HG02840 (cell line): Measurements from ENCODE around the gene NBPF15.
"Not testable (repeated sequence)": the region's sequence is repeated elsewhere in the genome, so short reads cannot be mapped to it uniquely, and the experiment has no call there.

ENCODE experiments used
- ATAC-seq: cut with Tn5 transposase; IDR thresholded peaks from one replicate; pipeline ENCODE4 v1.9.1; 2021; ENCODE audit warnings: mild to moderate bottlenecking, moderate library complexity, moderate number of reproducible peaks; ENCODE audit not compliant: unreplicated experiment, low FRiP score

The NBPF15 gene

GRCh38 chr1:144461136-144461759 is at the start of gene NBPF15:
Gene NBPF15, minus strand, starts transcription at chr1:144461669. Its CDS starts 21,666 bp downstream, at chr1:144440003.
- ATAC-seq = peak; percentile 92

- ATAC-seq = not testable (repeated sequence)
Measured at GRCh38 chr1:144496429-144496828, 35.0 kb upstream of the NBPF15 start.

GRCh38 chr1:144494130-144494529 is 32.7 kb upstream of the NBPF15 start:
- ATAC-seq = not testable (repeated sequence)

- ATAC-seq = not testable (repeated sequence)
Measured at GRCh38 chr1:144490394-144490793, 28.9 kb upstream of the NBPF15 start.

- not testable (repeated sequence) for ATAC-seq
Measured at GRCh38 chr1:144487002-144487401, 25.5 kb upstream of the NBPF15 start.

GRCh38 chr1:144485048-144485993 is 23.9 kb upstream of the NBPF15 start:
- not testable (repeated sequence) for ATAC-seq

GRCh38 chr1:144473897-144474296 is 12.4 kb upstream of the NBPF15 start:
- not testable (repeated sequence) for ATAC-seq

GRCh38 chr1:144471434-144471833 is 10.0 kb upstream of the NBPF15 start:
- not testable (repeated sequence) for ATAC-seq

GRCh38 chr1:144461778-144462177 is 309 bp upstream of the NBPF15 start:
- not testable (repeated sequence) for ATAC-seq

GRCh38 chr1:144460686-144461085 is 783 bp downstream of the NBPF15 start:
- ATAC-seq = not testable (repeated sequence)

GRCh38 chr1:144442402-144442801 is 19.1 kb downstream of the NBPF15 start:
- not testable (repeated sequence) for ATAC-seq

GRCh38 chr1:144439737-144440136 is 21.7 kb downstream of the NBPF15 start:
- not testable (repeated sequence) for ATAC-seq

GRCh38 chr1:144418891-144419694 is 42.4 kb downstream of the NBPF15 start:
- not testable (repeated sequence) for ATAC-seq

- peak; percentile 8 for ATAC-seq
Measured at GRCh38 chr1:144413404-144414118, 47.9 kb downstream of the NBPF15 start.

GRCh38 chr1:144412491-144413403 is 48.7 kb downstream of the NBPF15 start:
- peak; percentile 65 for ATAC-seq

GRCh38 chr1:144412068-144412471 is 49.4 kb downstream of the NBPF15 start:
- ATAC-seq = peak; percentile 56

- ATAC-seq = not testable (repeated sequence)
Measured at GRCh38 chr1:144402807-144403206, 58.7 kb downstream of the NBPF15 start.

- not testable (repeated sequence) for ATAC-seq
Measured at GRCh38 chr1:144371651-144372050, 89.8 kb downstream of the NBPF15 start.
